ENCODE data around the gene RTP3.

DNA sequence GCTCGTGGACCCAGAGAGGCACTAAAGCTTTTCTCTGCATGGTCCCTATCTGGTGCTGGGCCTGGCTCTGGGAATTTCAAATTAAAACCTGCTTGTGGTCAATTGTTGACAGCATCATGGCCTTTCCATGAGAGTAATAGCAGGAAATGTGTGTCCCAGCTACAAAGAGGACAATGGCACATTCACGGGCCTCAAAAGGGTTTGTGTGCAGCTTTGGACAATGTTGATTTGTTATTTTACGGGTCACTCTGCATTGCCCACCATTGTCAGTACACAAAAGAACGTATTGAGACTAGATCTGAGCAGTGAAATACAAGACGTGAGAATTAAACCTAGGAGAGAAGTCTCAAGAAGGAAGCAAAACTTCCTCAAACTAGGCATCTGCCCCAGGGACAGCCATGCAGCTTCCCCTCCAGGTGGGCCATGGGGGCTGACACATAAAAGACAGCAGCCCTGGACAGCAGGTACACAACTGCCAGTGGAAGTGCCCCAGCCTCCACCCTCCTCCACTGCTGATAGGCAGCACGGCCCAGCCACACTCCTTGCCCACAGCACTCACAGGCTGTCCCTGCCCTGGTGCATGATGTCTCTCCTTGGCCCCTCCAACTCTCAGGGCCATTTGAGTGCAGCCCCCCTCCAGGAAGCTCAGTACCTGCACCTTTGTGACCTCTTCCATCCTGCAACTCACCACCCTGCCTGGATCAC is 17.1 kb upstream of the RTP3 start:
- no peak for TF ChIP-seq EZH2 (IDR thresholded peaks at IDR 0.05; ENCODE audit: insufficient read depth, poor library complexity, severe bottlenecking)
- no peak for TF ChIP-seq EZH2phosphoT487 (IDR thresholded peaks at IDR 0.05; ENCODE audit: insufficient read depth, low read depth)

Data from GM23248 (cell line).